HG02610 (cell line): Measurements from ENCODE around the gene CTNND2.

Source experiments
- ATAC-seq: cut with Tn5 transposase; IDR thresholded peaks from one replicate; pipeline ENCODE4 v1.9.1; 2021; ENCODE audit warnings: mild to moderate bottlenecking, moderate library complexity; ENCODE audit not compliant: unreplicated experiment

The CTNND2 gene

GRCh38 chr5:11052871-11053270 is 851.4 kb downstream of the CTNND2 start:
- no peak for ATAC-seq

- ATAC-seq = no peak
These were observed 853.5 kb downstream of the CTNND2 start for GRCh38 chr5:11050596-11051304.

- ATAC-seq = no peak
These were observed 855.5 kb downstream of the CTNND2 start for GRCh38 chr5:11048760-11049159.

GRCh38 chr5:11047625-11048024 is 856.6 kb downstream of the CTNND2 start:
- no peak for ATAC-seq

- ATAC-seq = no peak
These were observed 857.2 kb downstream of the CTNND2 start for GRCh38 chr5:11047030-11047429.

- no peak for ATAC-seq
These were observed 858.1 kb downstream of the CTNND2 start for GRCh38 chr5:11046160-11046559.

GRCh38 chr5:11045411-11045810 is 858.8 kb downstream of the CTNND2 start:
- no peak for ATAC-seq

- ATAC-seq = no peak
These were observed 859.7 kb downstream of the CTNND2 start for GRCh38 chr5:11044581-11044980.

GRCh38 chr5:11043881-11044280 is 860.4 kb downstream of the CTNND2 start:
- ATAC-seq = no peak

GRCh38 chr5:11040345-11040744 is 863.9 kb downstream of the CTNND2 start:
- peak; percentile 53 for ATAC-seq

- no peak for ATAC-seq
These were observed 865.5 kb downstream of the CTNND2 start for GRCh38 chr5:11038772-11039171.

- no peak for ATAC-seq
These were observed 866.3 kb downstream of the CTNND2 start for GRCh38 chr5:11037941-11038340.

GRCh38 chr5:11037080-11037479 is 867.2 kb downstream of the CTNND2 start:
- ATAC-seq = peak; percentile 79

GRCh38 chr5:11030671-11031070 is 873.6 kb downstream of the CTNND2 start:
- no peak for ATAC-seq

- ATAC-seq = peak; percentile 90
These were observed 876.6 kb downstream of the CTNND2 start for GRCh38 chr5:11027660-11028059.

GRCh38 chr5:11026543-11026942 is 877.7 kb downstream of the CTNND2 start:
- no peak for ATAC-seq

- ATAC-seq = no peak
These were observed 880.3 kb downstream of the CTNND2 start for GRCh38 chr5:11023945-11024344.

- ATAC-seq = no peak
These were observed 890.5 kb downstream of the CTNND2 start for GRCh38 chr5:11013793-11014192.

GRCh38 chr5:11012295-11012694 is 892.0 kb downstream of the CTNND2 start:
- ATAC-seq = no peak

GRCh38 chr5:11010429-11011210 is 893.6 kb downstream of the CTNND2 start:
- no peak for ATAC-seq

GRCh38 chr5:11009576-11009975 is 894.7 kb downstream of the CTNND2 start:
- ATAC-seq = no peak

- ATAC-seq = no peak
These were observed 896.9 kb downstream of the CTNND2 start for GRCh38 chr5:11007269-11007870.
